ENCODE measurements around the gene ANKRD13D. TPM values are rescaled to one million over a fixed set of nuclear protein-coding genes. Genes with fewer than 3 reads are reported as not detected.

ANKRD13D gene
- total and polyA plus RNA-seq, 8 donors: 9.8 to 60.7 (median 14.9) TPM

DNA sequence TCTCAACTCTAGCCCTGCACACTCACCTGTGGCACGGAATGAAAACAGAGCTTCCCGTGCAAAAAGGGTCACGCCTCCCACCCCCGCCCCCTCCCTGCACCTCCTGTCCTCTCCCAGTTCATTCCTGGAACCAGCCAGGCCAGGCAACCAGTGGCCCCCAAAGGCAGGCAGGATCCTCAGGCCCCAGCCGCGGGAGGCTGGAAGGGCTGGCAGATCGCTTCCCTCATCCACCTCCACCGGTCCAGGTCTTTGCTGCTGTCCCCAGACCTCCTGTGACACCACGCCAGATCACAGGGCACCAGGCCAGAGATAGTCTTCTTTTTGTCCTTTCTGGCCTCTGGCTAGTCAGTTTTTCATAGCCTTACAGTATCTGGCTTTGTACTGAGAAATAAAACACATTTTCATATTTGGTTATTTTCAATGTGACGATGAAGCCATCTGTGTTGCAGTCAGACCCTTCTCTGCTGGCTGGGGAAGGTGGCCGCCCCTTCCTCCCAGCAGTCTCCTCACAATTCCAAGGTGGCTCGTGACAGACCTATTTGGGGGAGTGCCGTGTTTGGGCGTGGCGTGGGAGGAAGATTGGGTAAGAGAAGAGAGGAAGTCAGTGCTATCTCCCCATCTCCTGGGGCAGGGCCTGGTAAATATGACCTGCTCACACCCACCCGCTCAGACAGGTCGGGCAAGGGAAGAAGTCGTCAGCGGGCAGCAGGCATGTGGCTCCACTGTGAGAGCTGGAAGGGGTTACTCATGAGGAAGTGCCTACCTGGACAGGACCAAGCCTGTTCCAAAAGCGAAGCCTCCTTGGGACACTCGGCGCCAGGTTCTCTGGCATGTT lies 23.3 kb downstream of the ANKRD13D start:
- ATAC-seq (peak in 1 of 4 donors; percentile 3), DNase-seq (peak in 1 of 6 donors; percentile 18), FAIRE-seq (no peak)
- intact Hi-C loops (cut with DNase I): loop anchor here in 2 of 3 donors (5.0 to 10.0 kb wide), 2 partner anchors 45 to 228 kb away; partner anchors contain the start of gene GRK2 (in 2 of the 2)
- no peaks in the 10 kb centered on the region for H3K27me3 ChIP-seq
- H3K36me3 ChIP-seq: peaks cover 0 to 15% (median 0%) of the 10 kb centered on the region in 3 donors
- TF ChIP-seq, protein P1, sequence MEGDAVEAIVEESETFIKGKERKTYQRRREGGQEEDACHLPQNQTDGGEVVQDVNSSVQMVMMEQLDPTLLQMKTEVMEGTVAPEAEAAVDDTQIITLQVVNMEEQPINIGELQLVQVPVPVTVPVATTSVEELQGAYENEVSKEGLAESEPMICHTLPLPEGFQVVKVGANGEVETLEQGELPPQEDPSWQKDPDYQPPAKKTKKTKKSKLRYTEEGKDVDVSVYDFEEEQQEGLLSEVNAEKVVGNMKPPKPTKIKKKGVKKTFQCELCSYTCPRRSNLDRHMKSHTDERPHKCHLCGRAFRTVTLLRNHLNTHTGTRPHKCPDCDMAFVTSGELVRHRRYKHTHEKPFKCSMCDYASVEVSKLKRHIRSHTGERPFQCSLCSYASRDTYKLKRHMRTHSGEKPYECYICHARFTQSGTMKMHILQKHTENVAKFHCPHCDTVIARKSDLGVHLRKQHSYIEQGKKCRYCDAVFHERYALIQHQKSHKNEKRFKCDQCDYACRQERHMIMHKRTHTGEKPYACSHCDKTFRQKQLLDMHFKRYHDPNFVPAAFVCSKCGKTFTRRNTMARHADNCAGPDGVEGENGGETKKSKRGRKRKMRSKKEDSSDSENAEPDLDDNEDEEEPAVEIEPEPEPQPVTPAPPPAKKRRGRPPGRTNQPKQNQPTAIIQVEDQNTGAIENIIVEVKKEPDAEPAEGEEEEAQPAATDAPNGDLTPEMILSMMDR (IDR thresholded peaks at IDR 0.05): no peak
- no peaks in the 10 kb centered on the region for H3K9me3 ChIP-seq
- H3K27ac ChIP-seq: no peak overlapping the region
- no peak overlapping the region for H3K4me3 ChIP-seq
- peaks cover 0 to 4% (median 0%) of the 10 kb centered on the region in 3 donors for H3K4me1 ChIP-seq
- WGBS, 2 donors: 62 to 65% methylated on average over 22 of the region's 22 CpGs

DNA sequence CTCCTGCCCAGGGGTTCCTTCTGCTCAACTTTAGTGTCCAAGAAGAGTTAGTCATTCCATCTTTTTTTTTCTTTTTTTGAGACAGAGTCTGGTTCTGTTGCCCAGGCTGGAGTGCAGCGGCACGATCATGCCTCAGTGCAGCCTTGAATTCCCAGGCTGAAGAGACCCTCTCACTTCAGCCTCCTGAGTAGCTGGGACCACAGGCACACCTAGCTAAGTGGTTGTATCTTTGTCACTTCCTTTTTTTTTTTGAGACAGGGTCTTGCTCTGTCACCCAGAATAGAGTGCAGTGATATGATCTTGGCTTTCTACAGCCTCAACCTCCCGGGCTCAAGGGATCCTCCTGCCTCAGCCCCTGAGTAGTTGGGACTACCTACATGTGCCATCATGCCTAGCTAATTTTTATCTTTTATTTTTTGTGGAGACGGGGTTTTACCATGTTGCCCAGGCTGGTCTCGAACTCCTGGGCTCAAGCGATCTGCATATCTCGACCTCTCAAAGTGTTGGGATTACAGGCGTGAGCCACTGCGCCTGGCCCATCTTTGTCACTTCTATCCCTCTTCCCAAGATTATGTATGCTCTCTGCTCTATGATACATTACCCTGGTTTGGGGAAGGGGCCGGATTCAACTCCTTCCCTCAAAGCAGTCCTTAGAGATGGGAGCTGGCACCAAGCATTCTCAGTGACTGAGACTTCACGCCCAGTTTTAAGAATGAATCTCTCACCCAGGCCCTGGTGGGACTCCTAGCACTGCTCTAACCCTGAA lies 24.2 kb downstream of the ANKRD13D start:
- peaks cover 0 to 4% (median 0%) of the 10 kb centered on the region in 3 donors for H3K4me1 ChIP-seq
- DNase-seq (no peak), ATAC-seq (no peak), FAIRE-seq (no peak)
- no peaks in the 10 kb centered on the region for H3K27me3 ChIP-seq
- H3K4me3 ChIP-seq: no peak overlapping the region
- intact Hi-C loops (cut with DNase I): loop anchor here in 2 of 3 donors (5.0 to 10.0 kb wide), 2 partner anchors 46 to 229 kb away; partner anchors contain the start of gene GRK2 (in 2 of the 2)
- TF ChIP-seq, protein P1 (IDR thresholded peaks at IDR 0.05): no peak
- WGBS, 2 donors: 71 to 83% methylated on average over 11 of the region's 11 CpGs
- H3K36me3 ChIP-seq: peaks cover 0 to 14% (median 0%) of the 10 kb centered on the region in 3 donors
- no peak overlapping the region for H3K27ac ChIP-seq
- no peaks in the 10 kb centered on the region for H3K9me3 ChIP-seq

DNA sequence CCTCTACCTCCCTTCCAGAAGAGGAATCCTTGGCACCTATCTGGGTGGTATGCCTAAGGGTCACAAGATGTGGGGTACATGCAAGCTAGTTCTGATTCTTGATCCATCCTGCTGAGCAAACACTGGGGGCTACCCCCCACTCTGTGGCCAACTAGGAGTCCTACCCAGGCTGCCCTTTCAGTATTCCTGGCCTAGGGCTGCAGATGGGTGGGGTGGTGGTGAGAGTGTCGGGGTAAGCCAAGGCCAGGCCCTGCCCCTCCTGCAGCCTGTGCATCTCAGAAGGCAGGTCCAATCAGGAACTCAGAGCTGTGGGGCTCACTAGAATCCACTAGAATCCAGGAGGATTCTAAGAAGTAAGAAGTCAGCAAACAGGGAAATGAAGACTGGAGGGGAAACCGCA lies 25.1 kb downstream of the ANKRD13D start:
- Histone ChIP-seq H3K27me3 (no peaks in the 10 kb centered on the region), H3K4me1 (peaks cover 0 to 13% (median 6%) of the 10 kb centered on the region in 3 donors), H3K36me3 (peaks cover 0 to 5% (median 0%) of the 10 kb centered on the region in 3 donors), H3K27ac (no peak overlapping the region), H3K4me3 (no peak overlapping the region), H3K9me3 (no peaks in the 10 kb centered on the region)
- FAIRE-seq: no peak
- intact Hi-C loops (cut with DNase I): loop anchor here in 2 of 3 donors (5.0 to 10.0 kb wide), 2 partner anchors 47 to 229 kb away; partner anchors contain the start of gene GRK2 (in 2 of the 2)
- 81 to 86% methylated on average over 2 of the region's 2 CpGs for WGBS, 2 donors
- ATAC-seq: no peak
- TF ChIP-seq, protein P1 (IDR thresholded peaks at IDR 0.05): no peak
- no peak for DNase-seq

- DNase-seq: no peak
- Histone ChIP-seq H3K9me3 (no peaks in the 10 kb centered on the region), H3K4me1 (peaks cover 0 to 13% (median 6%) of the 10 kb centered on the region in 3 donors), H3K27ac (no peak overlapping the region), H3K27me3 (no peaks in the 10 kb centered on the region), H3K4me3 (no peak overlapping the region), H3K36me3 (no peaks in the 10 kb centered on the region)
- ATAC-seq: no peak
- TF ChIP-seq, protein P1 (IDR thresholded peaks at IDR 0.05): no peak
- WGBS, 2 donors: 72 to 80% methylated on average over 9 of the region's 9 CpGs
- intact Hi-C loops (cut with DNase I): loop anchor here in 1 of 3 donors (10.0 kb wide), 1 partner anchor 231 kb away; no protein-coding TSS in a partner anchor
- FAIRE-seq: no peak
These were observed 26.3 kb downstream of the ANKRD13D start for GRCh38 chr11:67315325-67315909.
